ENCODE results near the gene STEAP3. TPM values are rescaled to one million over a fixed set of nuclear protein-coding genes. Genes with fewer than 3 reads are reported as not detected.

Gene STEAP3
- total RNA-seq, 1 experiment from 2014 or later, result 15.4 TPM

GRCh38 chr2:119222863-119223520 is 642 bp upstream of the STEAP3 start:
- Histone ChIP-seq H4K8ac (replicated peaks; ENCODE audit: insufficient read length, low read depth, low read length) (no peak overlapping the region), H3K79me2 (ENCODE audit: insufficient read depth, low read length) (no peaks in the 10 kb centered on the region), H2BK12ac (ENCODE audit: insufficient read length, low read depth, low read length) (no peak overlapping the region), H2BK5ac (ENCODE audit: insufficient read length, low read length) (no peak overlapping the region), H3K4me2 (ENCODE audit: insufficient read depth, insufficient read length, low read length) (peak overlapping the region; percentile 5), H3K27ac (ENCODE audit: insufficient read length, low read depth, low read length) (no peak overlapping the region), H4K5ac (ENCODE audit: insufficient read length, low read depth, low read length) (no peak overlapping the region), H2AFZ (ENCODE audit: low read length) (no peak overlapping the region), H3K14ac (ENCODE audit: insufficient read depth, low read length) (no peak overlapping the region), H2BK120ac (ENCODE audit: low read depth, low read length, poor library complexity, severe bottlenecking) (no peak overlapping the region), H3K27me3 (ENCODE audit: insufficient read depth, low read length) (no peaks in the 10 kb centered on the region), H3K9me3 (ENCODE audit: control insufficient read depth, low read depth, low read length) (no peaks in the 10 kb centered on the region), H4K20me1 (ENCODE audit: control insufficient read depth, insufficient read depth, insufficient read length) (no peaks in the 10 kb centered on the region), H3K9ac (ENCODE audit: extremely low read depth, insufficient read length, low read length) (no peak overlapping the region), H3K56ac (ENCODE audit: insufficient read length, low read depth, low read length) (no peak overlapping the region), H4K91ac (ENCODE audit: insufficient read length, low read depth, low read length) (no peak overlapping the region), H3K4me1 (ENCODE audit: insufficient read depth, low read length) (peaks cover 13% of the 10 kb centered on the region), H3K23me2 (ENCODE audit: insufficient read length, low read depth, low read length, poor library complexity, severe bottlenecking) (peaks cover 10% of the 10 kb centered on the region), H2BK15ac (ENCODE audit: low read depth, low read length) (no peak overlapping the region; the same call in 1 of the 2 replicates), H3K4ac (ENCODE audit: low read depth, low read length) (no peak overlapping the region), H3K18ac (ENCODE audit: insufficient read length, low read depth, low read length) (no peak overlapping the region), H3T11ph (ENCODE audit: low read length) (no peak overlapping the region), H3K79me1 (ENCODE audit: insufficient read depth, low read depth, low read length, poor library complexity, severe bottlenecking) (no peaks in the 10 kb centered on the region), H2AK5ac (ENCODE audit: insufficient read length, low read length) (no peak overlapping the region), H2BK20ac (ENCODE audit: low read depth, low read length, poor library complexity, severe bottlenecking) (no peak overlapping the region), H3K23ac (ENCODE audit: insufficient read length, low read depth, low read length) (no peak overlapping the region)
- no peak for DNase-seq
- WGBS (ENCODE audit: extremely low coverage, insufficient read length, low lambda C conversion rate), result no CpG with 5 or more reads among the region's 22 CpGs
- H3K9me3 Mint-ChIP-seq, result no peaks in the 10 kb centered on the region
- TF ChIP-seq CTCF (conservative IDR thresholded peaks at IDR 0.05), result no peak
- H3K27ac Mint-ChIP-seq, result no peak overlapping the region; a peak in 1 of 7 replicates
- H3K36me3 Mint-ChIP-seq (ENCODE audit: insufficient read depth in 1 of 3, low read depth in 3 of 3), result peaks cover 0 to 5% (median 0%) of the 10 kb centered on the region in 3 experiments; a peak in 2 of 7 replicates
- peaks cover 51 to 53% of the 10 kb centered on the region in 2 experiments for H3K4me1 Mint-ChIP-seq
- peaks cover 21% of the 10 kb centered on the region for H3K27me3 Mint-ChIP-seq (ENCODE audit: low read depth)
- H3K4me3 Mint-ChIP-seq, result peak overlapping the region; percentile 53 to 75
